SK-N-SH (cell line): Measurements from ENCODE around the gene SLC26A2. TPM values are rescaled to one million over a fixed set of nuclear protein-coding genes. Genes with fewer than 3 reads are reported as not detected.

ENCODE experiments used
- CTCF ChIA-PET: fragments of 300-600, 350-600 bp; formaldehyde crosslinking; extraction: SDS; loops from one replicate; lab custom pipeline; 2021; lab: Yijun Ruan, JAX
- POLR2A ChIA-PET: fragments of 350-600 bp; sonication (Branson Sonifier 250); formaldehyde crosslinking; extraction: SDS; loops from one replicate; lab custom pipeline; 2020; ENCODE audit warnings: antibody characterized with exemption, inconsistent platforms; lab: Yijun Ruan, JAX
- DNase-seq: peaks from one replicate; pipeline ENCODE4 v3.0.0; 2012
- H2AFZ ChIP-seq: fragments of 200-600 bp; sonication (generic); 2 replicates; pipeline ENCODE4 v1.8.1; 2016; ENCODE audit warnings: antibody characterized with exemption, mild to moderate bottlenecking, low read depth
- H3F3A ChIP-seq: fragments of 200-600 bp; sonication (generic); replicated peaks from 2 replicates; pipeline ENCODE3; 2016; ENCODE audit warnings: antibody characterized with exemption, mild to moderate bottlenecking; ENCODE audit not compliant: insufficient read depth
- H3K27ac ChIP-seq, 2 experiments: fragments of 200-500 bp in 1 of 2; fragments of 200-600 bp in 1 of 2; sonication (Bioruptor generic) in 1 of 2; sonication (generic), shearing (Covaris generic) in 1 of 2; 2 replicates each; pipeline versions ENCODE4 v1.5.1 to v1.6.1; 2014 to 2016; ENCODE audit warnings: low read depth in 2 of 2, inconsistent platforms in 1 of 2, low read length in 1 of 2, mild to moderate bottlenecking in 1 of 2, mixed read lengths in 1 of 2
- H3K27me3 ChIP-seq: fragments of 200-600 bp; sonication (generic), shearing (Covaris generic); 2 replicates; pipeline ENCODE4 v1.6.1; 2016; ENCODE audit warnings: mixed run types; ENCODE audit not compliant: insufficient read depth
- H3K36me3 ChIP-seq, 2 experiments: fragments of 200-500 bp in 1 of 2; fragments of 200-600 bp in 1 of 2; sonication (Bioruptor generic) in 1 of 2; sonication (generic) in 1 of 2; replicated peaks in 1 of 2; 2 replicates each; pipeline versions ENCODE3 to v1.5.1; 2014 to 2016; ENCODE audit warnings: low read length in 1 of 2, mild to moderate bottlenecking in 1 of 2; ENCODE audit not compliant: insufficient read depth in 2 of 2, control insufficient read depth in 1 of 2
- H3K4me1 ChIP-seq, 2 experiments: fragments of 200-500 bp in 1 of 2; fragments of 200-600 bp in 1 of 2; sonication (Bioruptor generic) in 1 of 2; sonication (generic), shearing (Covaris generic) in 1 of 2; 2 replicates each; pipeline versions ENCODE4 v1.5.1 to v1.6.1; 2014 to 2016; ENCODE audit warnings: low read depth in 1 of 2, low read length in 1 of 2, mixed run types in 1 of 2; ENCODE audit not compliant: insufficient read depth in 2 of 2, control insufficient read depth in 1 of 2
- H3K4me2 ChIP-seq: fragments of 200-600 bp; sonication (generic), shearing (Covaris generic); 2 replicates; pipeline ENCODE4 v1.6.1; 2017; ENCODE audit warnings: mixed run types
- H3K4me3 ChIP-seq, 2 experiments: fragments of 200-500 bp in 1 of 2; fragments of 200-600 bp in 1 of 2; sonication (Bioruptor generic) in 1 of 2; sonication (generic), shearing (Covaris generic) in 1 of 2; 2 replicates each; pipeline versions ENCODE4 v1.5.1 to v1.8.1; 2014 to 2016; ENCODE audit warnings: low read depth in 2 of 2, inconsistent platforms in 1 of 2, low read length in 1 of 2, mild to moderate bottlenecking in 1 of 2, mixed read lengths in 1 of 2, moderate library complexity in 1 of 2
- H3K79me2 ChIP-seq: fragments of 200-600 bp; sonication (generic); 2 replicates; pipeline ENCODE4 v1.8.1; 2017; ENCODE audit warnings: mild to moderate bottlenecking; ENCODE audit not compliant: insufficient read depth
- H3K9ac ChIP-seq: fragments of 200-600 bp; sonication (generic); 2 replicates; pipeline ENCODE4 v1.6.1; 2017; ENCODE audit warnings: mixed run types
- H3K9me2 ChIP-seq: fragments of 200-600 bp; sonication (generic); 2 replicates; pipeline ENCODE4 v1.6.1; 2017; ENCODE audit warnings: mixed run types
- H3K9me3 ChIP-seq: fragments of 200-600 bp; sonication (generic); 2 replicates; pipeline ENCODE4 v1.6.1; 2017; ENCODE audit warnings: mixed run types, mild to moderate bottlenecking, moderate library complexity
- H4K20me1 ChIP-seq: fragments of 200-600 bp; sonication (generic); 2 replicates; pipeline ENCODE4 v1.6.1; 2017; ENCODE audit warnings: mild to moderate bottlenecking, mixed run types; ENCODE audit not compliant: insufficient read depth
- CHD2 ChIP-seq: fragments of 150-350 bp; IDR thresholded peaks from 2 replicates; pipeline ENCODE4 v1.6.1; 2018; ENCODE audit warnings: low read length; ENCODE audit not compliant: partially characterized antibody
- FOSL2 ChIP-seq: IDR thresholded peaks from 2 replicates; pipeline ENCODE4 v1.4.0; 2012; ENCODE audit warnings: low read depth, mild to moderate bottlenecking, moderate library complexity, borderline replicate concordance
- MEF2A ChIP-seq: IDR thresholded peaks from 2 replicates; pipeline ENCODE4 v1.4.0; 2012; ENCODE audit warnings: low read depth, borderline replicate concordance
- MXI1 ChIP-seq: IDR thresholded peaks from 2 replicates; pipeline ENCODE4 v1.6.1; 2012; ENCODE audit warnings: mild to moderate bottlenecking, low read depth, low read length, improper control_type of control experiment
- NFIC ChIP-seq: IDR thresholded peaks from 2 replicates; pipeline ENCODE4 v1.4.0; 2012; ENCODE audit warnings: borderline replicate concordance
- RAD21 ChIP-seq: IDR thresholded peaks from 2 replicates; pipeline ENCODE4 v1.6.1; 2012; ENCODE audit warnings: mild to moderate bottlenecking, low read length
- REST ChIP-seq: IDR thresholded peaks from 2 replicates; pipeline ENCODE4 v1.6.1; 2012; ENCODE audit warnings: mild to moderate bottlenecking, low read depth, low read length, moderate library complexity
- USF1 ChIP-seq: IDR thresholded peaks from 2 replicates; pipeline ENCODE4 v1.4.0; 2012; ENCODE audit warnings: low read depth, borderline replicate concordance
- YY1 ChIP-seq: IDR thresholded peaks from 2 replicates; pipeline ENCODE4 v1.4.0; 2012; ENCODE audit warnings: low read depth, mild to moderate bottlenecking
- ZBTB33 ChIP-seq: IDR thresholded peaks from 2 replicates; pipeline ENCODE4 v1.4.0; 2012; ENCODE audit warnings: low read depth, borderline replicate concordance
- WGBS: methylation state at CpG from one replicate; pipeline ENCODE4 v1.1.6; 2017; ENCODE audit warnings: low lambda C conversion rate; 5-methylcytosine and 5-hydroxymethylcytosine counted together
- polyA plus RNA-seq, 3 experiments: library from polyadenylated mRNA; depleted of rRNA; stranded (reverse); fragments of >200 nt; gene quantifications; 2 replicates each; pipeline ENCODE4 v1.2.3, GENCODE V29; 2012

SLC26A2 gene
- polyA plus RNA-seq, 1 of the 3 experiments (the other 2 are of a cell fraction) = 1.3 TPM

- no peaks in the 10 kb centered on the region for H3K9me2 ChIP-seq
- 58% methylated on average over 6 of the region's 6 CpGs for WGBS
- H2AFZ ChIP-seq = no peak overlapping the region
- no peaks in the 10 kb centered on the region for H3K9me3 ChIP-seq
- TF ChIP-seq FOSL2 (no peak), REST (no peak), MXI1 (no peak), RAD21 (no peak), YY1 (no peak), ZBTB33 (no peak), MEF2A (no peak)
- H3K4me3 ChIP-seq = no peak overlapping the region
- no peaks in the 10 kb centered on the region for H3K79me2 ChIP-seq
- ChIA-PET POLR2A (no interaction called here), CTCF (interaction anchor here (1.0 to 1.3 kb wide), 4 partner anchors 9 to 93 kb away, joined by 3 to 5 read pairs (median 4); no protein-coding TSS in a partner anchor)
- H3K36me3 ChIP-seq = no peaks in the 10 kb centered on the region
- no peak overlapping the region for H3K4me2 ChIP-seq
- H3K4me1 ChIP-seq = peaks cover 0 to 10% of the 10 kb centered on the region in 2 experiments; a peak in 3 of 4 replicates
- peak overlapping the region in 1 of 2 experiments; percentile 31; a peak in 1 of 4 replicates for H3K27ac ChIP-seq
- H3K9ac ChIP-seq = no peak overlapping the region
- peaks cover 4% of the 10 kb centered on the region for H3F3A ChIP-seq
- peak; percentile 45 for DNase-seq
- no peaks in the 10 kb centered on the region for H4K20me1 ChIP-seq
- H3K27me3 ChIP-seq = no peaks in the 10 kb centered on the region
Measured at GRCh38 chr5:149930043-149930748, 30.4 kb upstream of the SLC26A2 start.

- POLR2A ChIA-PET = interaction anchor here (0.6 kb wide), 1 partner anchor 584 kb away, joined by 4 read pairs; no protein-coding TSS in a partner anchor
- CTCF ChIA-PET = interaction anchor here (1.0 to 6.5 kb wide), 3 partner anchors 10 to 31 kb away, joined by 4 to 68 read pairs (median 5); partner anchors contain the start of gene SLC26A2
- Histone ChIP-seq H3K36me3 (no peaks in the 10 kb centered on the region), H3F3A (peaks cover 4% of the 10 kb centered on the region), H3K9me2 (no peaks in the 10 kb centered on the region), H3K4me3 (no peak overlapping the region), H3K79me2 (no peaks in the 10 kb centered on the region), H3K27ac (peak overlapping the region in 1 of 2 experiments; percentile 31; a peak in 2 of 4 replicates), H3K4me1 (peaks cover 0 to 10% of the 10 kb centered on the region in 2 experiments; a peak in 3 of 4 replicates), H2AFZ (no peak overlapping the region), H3K9ac (no peak overlapping the region), H3K4me2 (no peak overlapping the region), H3K27me3 (no peaks in the 10 kb centered on the region), H4K20me1 (no peaks in the 10 kb centered on the region), H3K9me3 (no peaks in the 10 kb centered on the region)
- TF ChIP-seq USF1 = no peak
- TF ChIP-seq NFIC = 0 out of 2 replicates have a peak, but pooled peaks have one; percentile 4
- no peak for TF ChIP-seq CHD2
- no peak for DNase-seq
- WGBS = 78% methylated on average over 7 of the region's 7 CpGs
Measured at GRCh38 chr5:149930749-149931574, 29.6 kb upstream of the SLC26A2 start.
